Measurements from ENCODE around the gene NFIX. TPM values are rescaled to one million over a fixed set of nuclear protein-coding genes. Genes with fewer than 3 reads are reported as not detected.

NFIX gene
- total and polyA plus RNA-seq, 9 of the 15 experiments (the other 6 are each of a cell fraction or from before 2014, with no cell fraction given): 0.28 to 26.8 (median 5.4) TPM

- TF ChIP-seq ZNF318 (IDR thresholded peaks at IDR 0.05; ENCODE audit: borderline replicate concordance in 1 of 2, low read depth in 1 of 2) (peak in 1 of 2 experiments; percentile 37; a peak in 1 of 4 replicates), ARID1B (IDR thresholded peaks at IDR 0.05) (peak; percentile 23; the same call in 1 of the 2 replicates), NR0B1 (IDR thresholded peaks at IDR 0.05; ENCODE audit: partially characterized antibody) (no peak), PTRF (tag; IDR thresholded peaks at IDR 0.05) (no peak), RUNX1 (IDR thresholded peaks at IDR 0.05; ENCODE audit: low read depth) (no peak; the same call in 1 of the 2 replicates), ZNF124 (CRISPR knock-in tag; IDR thresholded peaks at IDR 0.05) (no peak), ATF1 (CRISPR knock-in tag; IDR thresholded peaks at IDR 0.05) (no peak), ATF1 (tag; IDR thresholded peaks at IDR 0.05) (peak; percentile 67), SLC30A9 (CRISPR knock-in tag; IDR thresholded peaks at IDR 0.05) (no peak), ILF3 (IDR thresholded peaks at IDR 0.05; ENCODE audit: borderline replicate concordance) (no peak), RBBP5 (IDR thresholded peaks at IDR 0.05; ENCODE audit: borderline replicate concordance, insufficient read depth, low read length, poor library complexity, severe bottlenecking) (no peak), CBX3 (IDR thresholded peaks at IDR 0.05; ENCODE audit: borderline replicate concordance in 1 of 2, low read length in 2 of 2) (no peak), ZNF253 (CRISPR knock-in tag; conservative IDR thresholded peaks at IDR 0.05) (no peak), ZNF165 (CRISPR knock-in tag; IDR thresholded peaks at IDR 0.05; ENCODE audit: borderline replicate concordance) (no peak), CEBPB (tag; IDR thresholded peaks at IDR 0.05) (no peak), YY1 (IDR thresholded peaks at IDR 0.05; ENCODE audit: borderline replicate concordance in 1 of 3, control insufficient read depth in 1 of 3, extremely low read depth in 1 of 3, insufficient read depth in 3 of 3, insufficient read length in 1 of 3, insufficient replicate concordance in 2 of 3, low read depth in 1 of 3, low read length in 2 of 3) (peak in 2 of 3 experiments; percentile 39 to 42), TEAD1 (CRISPR knock-in tag; IDR thresholded peaks at IDR 0.05) (peak; percentile 47 to 82; a peak in 3 of 4 replicates), NCOR1 (IDR thresholded peaks at IDR 0.05) (no peak), BHLHE40 (IDR thresholded peaks at IDR 0.05; ENCODE audit: low read length) (peak; percentile 85)
Observed at GRCh38 chr19:12983542-12984142, 11.6 kb upstream of the NFIX start (continued).
